RWPE1 (cell line): ENCODE results near the gene HORMAD2.

Experiments
- CTCF ChIA-PET: fragments of 350-600 bp; sonication (Branson Sonifier 250); formaldehyde crosslinking; extraction: SDS; loops from one replicate; lab custom pipeline; 2021; lab: Yijun Ruan, JAX
- POLR2A ChIA-PET: fragments of 400-600 bp; formaldehyde crosslinking; extraction: SDS; loops from one replicate; lab custom pipeline; 2020; ENCODE audit warnings: antibody characterized with exemption; ENCODE audit not compliant: low non-redundant PET; lab: Yijun Ruan, JAX
- DNase-seq: peaks from one replicate; pipeline ENCODE4 v3.0.0; 2012; ENCODE audit warnings: low spot score
- H3K27ac ChIP-seq: fragments of 450-650 bp; 2 replicates; pipeline ENCODE4 v1.5.1; 2017
- TF ChIP-seq, protein P1 (sequence below): fragments of 450-650 bp; conservative IDR thresholded peaks from 2 replicates; pipeline ENCODE4 v1.5.1; 2017; ENCODE audit warnings: low read depth, mild to moderate bottlenecking

HORMAD2 gene

DNA sequence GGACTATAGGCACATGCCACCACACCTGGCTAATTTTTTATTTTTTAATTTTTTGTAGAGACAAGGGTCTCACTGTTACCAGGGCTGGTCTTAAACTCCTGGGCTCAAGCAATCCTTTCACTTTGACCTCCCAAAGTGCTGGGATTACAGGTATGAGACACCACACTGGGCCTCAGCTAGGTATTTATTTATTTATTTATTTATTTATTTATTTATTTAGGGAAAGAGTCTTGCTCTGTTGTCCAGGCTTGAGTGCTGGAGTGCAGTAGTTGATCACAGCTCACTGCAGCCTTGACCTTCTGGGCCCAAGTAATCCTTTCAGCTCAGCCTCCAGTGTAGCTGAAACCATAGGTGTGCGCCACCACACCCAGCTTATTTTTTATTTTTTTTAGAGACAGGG lies 43.2 kb downstream of the HORMAD2 start:
- POLR2A ChIA-PET = no interaction called here
- no peak for DNase-seq
- no peak overlapping the region for H3K27ac ChIP-seq
- TF ChIP-seq, protein P1, sequence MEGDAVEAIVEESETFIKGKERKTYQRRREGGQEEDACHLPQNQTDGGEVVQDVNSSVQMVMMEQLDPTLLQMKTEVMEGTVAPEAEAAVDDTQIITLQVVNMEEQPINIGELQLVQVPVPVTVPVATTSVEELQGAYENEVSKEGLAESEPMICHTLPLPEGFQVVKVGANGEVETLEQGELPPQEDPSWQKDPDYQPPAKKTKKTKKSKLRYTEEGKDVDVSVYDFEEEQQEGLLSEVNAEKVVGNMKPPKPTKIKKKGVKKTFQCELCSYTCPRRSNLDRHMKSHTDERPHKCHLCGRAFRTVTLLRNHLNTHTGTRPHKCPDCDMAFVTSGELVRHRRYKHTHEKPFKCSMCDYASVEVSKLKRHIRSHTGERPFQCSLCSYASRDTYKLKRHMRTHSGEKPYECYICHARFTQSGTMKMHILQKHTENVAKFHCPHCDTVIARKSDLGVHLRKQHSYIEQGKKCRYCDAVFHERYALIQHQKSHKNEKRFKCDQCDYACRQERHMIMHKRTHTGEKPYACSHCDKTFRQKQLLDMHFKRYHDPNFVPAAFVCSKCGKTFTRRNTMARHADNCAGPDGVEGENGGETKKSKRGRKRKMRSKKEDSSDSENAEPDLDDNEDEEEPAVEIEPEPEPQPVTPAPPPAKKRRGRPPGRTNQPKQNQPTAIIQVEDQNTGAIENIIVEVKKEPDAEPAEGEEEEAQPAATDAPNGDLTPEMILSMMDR = no peak
- CTCF ChIA-PET = no interaction called here

DNA sequence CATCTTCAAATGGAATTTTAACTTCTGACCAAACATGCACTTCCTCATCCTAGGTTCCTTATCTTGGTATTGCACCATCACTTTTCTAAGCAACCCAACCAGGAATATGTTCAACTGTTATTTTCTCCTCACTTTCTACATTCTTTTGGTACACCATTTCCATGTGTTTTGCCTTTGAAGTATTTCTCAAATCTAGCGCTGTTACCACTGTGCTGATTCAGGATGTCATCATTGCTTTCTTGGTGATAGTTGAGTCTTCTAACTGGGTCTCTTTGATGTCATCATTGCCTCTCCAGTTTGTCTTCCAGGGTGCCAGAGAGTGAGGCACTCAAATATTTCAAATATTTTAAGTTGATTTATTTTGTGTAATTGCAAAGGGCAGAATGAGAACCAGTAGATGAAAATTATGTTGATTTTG lies 47.5 kb downstream of the HORMAD2 start:
- CTCF ChIA-PET = no interaction called here
- POLR2A ChIA-PET = no interaction called here
- no peak overlapping the region for H3K27ac ChIP-seq
- no peak for DNase-seq
- TF ChIP-seq, protein P1 = no peak

DNA sequence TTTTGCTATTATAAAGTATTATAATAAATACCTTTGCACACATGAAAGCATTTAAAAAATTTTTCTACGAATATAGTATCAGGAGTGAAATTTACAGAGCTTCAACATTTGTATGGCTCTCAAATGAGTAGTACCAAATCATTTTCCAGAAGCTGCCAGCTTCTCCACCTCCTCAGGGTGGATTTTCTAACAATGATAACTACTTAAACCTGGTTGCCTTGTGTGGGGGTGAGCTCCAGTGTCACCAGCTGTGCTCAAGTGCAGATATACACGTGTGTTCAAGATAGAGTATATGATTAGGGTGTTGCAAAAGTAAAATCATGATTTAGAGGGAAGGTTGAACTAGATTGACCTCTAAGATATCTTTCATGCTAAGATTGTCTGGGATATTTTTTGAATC lies 48.2 kb downstream of the HORMAD2 start:
- no peak overlapping the region for H3K27ac ChIP-seq
- ChIA-PET CTCF (no interaction called here), POLR2A (no interaction called here)
- DNase-seq = no peak
- TF ChIP-seq, protein P1 = no peak

DNA sequence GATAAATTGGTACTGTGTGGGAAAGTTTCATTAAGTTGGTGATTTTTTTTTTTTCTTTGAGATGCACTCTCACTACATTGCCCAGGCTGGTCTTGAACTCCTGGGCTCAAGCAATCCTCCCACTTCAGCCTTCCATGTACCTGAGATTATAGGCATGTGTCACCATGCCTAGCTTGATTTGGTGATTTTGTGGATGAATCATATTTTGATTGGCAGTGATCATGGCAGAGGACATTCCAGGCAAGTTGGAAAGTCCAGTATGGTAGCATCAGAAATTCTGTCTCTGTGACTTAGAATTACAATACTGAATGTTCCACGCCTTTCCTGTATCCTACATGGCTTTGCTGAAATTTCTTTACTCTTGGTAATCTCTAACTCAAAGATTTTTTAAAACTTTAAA lies 49.4 kb downstream of the HORMAD2 start:
- CTCF ChIA-PET = no interaction called here
- no peak overlapping the region for H3K27ac ChIP-seq
- TF ChIP-seq, protein P1 = no peak

DNA sequence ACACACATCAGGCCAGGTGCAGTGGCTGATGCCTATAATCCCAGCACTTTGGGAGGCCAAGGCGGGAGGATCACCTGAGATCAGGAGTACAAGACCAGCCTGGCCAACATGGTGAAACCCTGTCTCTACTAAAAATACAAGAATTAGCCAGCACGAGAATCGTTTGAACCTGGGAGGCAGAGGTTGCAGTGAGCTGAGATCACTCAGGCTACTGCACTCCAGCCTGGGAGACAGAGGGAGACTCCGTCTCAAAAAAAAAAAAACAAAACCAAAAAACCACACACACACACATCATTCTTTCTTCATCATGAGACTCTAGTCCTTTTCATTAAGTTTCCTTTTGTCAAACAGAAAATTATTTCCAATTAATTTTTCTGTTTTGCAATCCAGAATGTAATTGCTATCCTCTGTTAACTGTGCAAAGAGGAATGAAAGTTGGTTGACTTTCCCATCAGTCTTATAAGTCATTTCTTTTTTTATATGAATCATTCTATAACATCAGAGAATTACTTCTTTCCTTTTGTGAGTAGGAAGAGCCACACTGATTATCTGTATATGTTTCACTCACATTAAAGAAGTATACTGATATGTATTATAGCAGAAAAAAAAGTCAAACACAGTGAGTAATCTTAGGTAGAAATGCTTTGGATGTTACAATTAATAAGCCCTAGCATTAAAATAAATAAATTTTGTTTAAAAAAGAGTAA lies 52.2 kb downstream of the HORMAD2 start:
- no peak overlapping the region for H3K27ac ChIP-seq
- ChIA-PET POLR2A (no interaction called here), CTCF (no interaction called here)
- no peak for DNase-seq
- TF ChIP-seq, protein P1 = no peak

More for the DNA sequence above, 49.4 kb downstream of the HORMAD2 start:
- DNase-seq = peak; percentile 2
- POLR2A ChIA-PET = no interaction called here

DNA sequence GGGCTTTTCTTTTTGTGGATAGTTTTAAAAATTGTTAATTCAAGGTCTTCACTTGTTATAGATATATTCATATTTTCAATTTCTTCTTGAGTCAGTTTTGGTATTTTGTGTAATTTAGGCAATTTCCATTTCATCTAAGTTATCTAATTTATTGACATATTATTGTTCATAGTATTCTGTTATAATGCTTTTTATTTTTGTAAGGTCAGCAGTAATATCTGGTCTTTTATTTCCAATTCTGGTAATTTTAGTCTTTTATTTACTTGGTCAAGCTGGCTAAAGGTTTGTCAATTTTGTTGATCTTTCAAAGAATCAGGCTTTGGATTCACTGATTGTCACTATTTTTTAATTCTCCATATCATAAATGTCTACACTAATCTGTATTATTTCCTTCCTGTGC lies 60.1 kb downstream of the HORMAD2 start:
- CTCF ChIA-PET = interaction anchor here (0.7 kb wide), 1 partner anchor 93 kb away, joined by 3 read pairs; no protein-coding TSS in a partner anchor
- POLR2A ChIA-PET = no interaction called here
- no peak overlapping the region for H3K27ac ChIP-seq
- TF ChIP-seq, protein P1 = no peak
- DNase-seq = no peak
